HUES6 (cell line): Measurements from ENCODE around the gene NCCRP1.

Source experiments
- H3K27ac ChIP-seq: 2 replicates; pipeline ENCODE4 v1.7.0; 2013; ENCODE audit warnings: low read depth, mild to moderate bottlenecking, low read length, inconsistent platforms
- H3K27me3 ChIP-seq: 2 replicates; pipeline ENCODE4 v1.6.1; 2013; ENCODE audit warnings: low read length; ENCODE audit not compliant: control insufficient read depth, insufficient read depth
- H3K36me3 ChIP-seq: 2 replicates; pipeline ENCODE4 v1.6.1; 2013; ENCODE audit warnings: low read length; ENCODE audit not compliant: control insufficient read depth, insufficient read depth
- H3K4me1 ChIP-seq: 2 replicates; pipeline ENCODE4 v1.6.1; 2013; ENCODE audit warnings: low read length; ENCODE audit not compliant: control insufficient read depth, insufficient read depth
- H3K4me3 ChIP-seq: 2 replicates; pipeline ENCODE4 v1.5.1; 2013; ENCODE audit warnings: low read depth, low read length
- H3K9ac ChIP-seq: one replicate; pipeline ENCODE4 v1.6.1; 2013; ENCODE audit warnings: mild to moderate bottlenecking, low read length
- H3K9me3 ChIP-seq: 2 replicates; pipeline ENCODE4 v1.6.1; 2013; ENCODE audit warnings: low read depth, low read length; ENCODE audit not compliant: control insufficient read depth, insufficient read depth

The NCCRP1 gene

GRCh38 chr19:39196860-39197562 lies at the start of gene NCCRP1:
Gene NCCRP1 (plus strand): TSS chr19:39196964. CDS start chr19:39196983, 19 bp downstream.
- H3K9me3 ChIP-seq: no peaks in the 10 kb centered on the region
- H3K27ac ChIP-seq: no peak within 1 kb of the TSS
- H3K4me3 ChIP-seq: peak within 1 kb of the TSS; percentile 60
- H3K27me3 ChIP-seq: peaks cover 65% of the 10 kb centered on the region
- no peak within 1 kb of the TSS for H3K9ac ChIP-seq
- H3K4me1 ChIP-seq: peaks cover 12% of the 10 kb centered on the region
- no peaks in the 10 kb centered on the region for H3K36me3 ChIP-seq

GRCh38 chr19:39147480-39147879 lies 49.3 kb upstream of the NCCRP1 start:
- Histone ChIP-seq H3K9me3 (peaks cover 5% of the 10 kb centered on the region; the same call in 1 of the 2 replicates), H3K36me3 (0 out of 2 replicates have a peak, but pooled peaks cover 5% of the 10 kb centered on the region), H3K27ac (no peak overlapping the region), H3K9ac (no peak overlapping the region), H3K27me3 (no peaks in the 10 kb centered on the region), H3K4me1 (peaks cover 40% of the 10 kb centered on the region), H3K4me3 (no peak overlapping the region)

GRCh38 chr19:39148939-39149529 lies 47.7 kb upstream of the NCCRP1 start:
- H3K27me3 ChIP-seq: no peaks in the 10 kb centered on the region
- H3K27ac ChIP-seq: no peak overlapping the region

GRCh38 chr19:39150235-39150634 lies 46.5 kb upstream of the NCCRP1 start:
- H3K36me3 ChIP-seq: 0 out of 2 replicates have a peak, but pooled peaks cover 5% of the 10 kb centered on the region
- H3K4me1 ChIP-seq: peaks cover 39% of the 10 kb centered on the region
- no peak overlapping the region for H3K9ac ChIP-seq
- no peak overlapping the region for H3K4me3 ChIP-seq
- H3K9me3 ChIP-seq: peaks cover 5% of the 10 kb centered on the region; the same call in 1 of the 2 replicates
- no peaks in the 10 kb centered on the region for H3K27me3 ChIP-seq
- H3K27ac ChIP-seq: no peak overlapping the region

More at GRCh38 chr19:39148939-39149529, 47.7 kb upstream of the NCCRP1 start:
- Histone ChIP-seq H3K4me1 (peaks cover 39% of the 10 kb centered on the region), H3K9me3 (peaks cover 5% of the 10 kb centered on the region; the same call in 1 of the 2 replicates), H3K4me3 (no peak overlapping the region), H3K9ac (no peak overlapping the region), H3K36me3 (0 out of 2 replicates have a peak, but pooled peaks cover 5% of the 10 kb centered on the region)

- Histone ChIP-seq H3K4me1 (peaks cover 39% of the 10 kb centered on the region), H3K4me3 (no peak overlapping the region), H3K27ac (no peak overlapping the region)
Observed at GRCh38 chr19:39150807-39151600, 45.8 kb upstream of the NCCRP1 start.

GRCh38 chr19:39152066-39152465 lies 44.7 kb upstream of the NCCRP1 start:
- H3K4me1 ChIP-seq: peaks cover 31% of the 10 kb centered on the region
- no peak overlapping the region for H3K4me3 ChIP-seq

More at GRCh38 chr19:39150807-39151600, 45.8 kb upstream of the NCCRP1 start:
- peaks cover 5% of the 10 kb centered on the region; the same call in 1 of the 2 replicates for H3K9me3 ChIP-seq
- H3K9ac ChIP-seq: no peak overlapping the region
- 0 out of 2 replicates have a peak, but pooled peaks cover 5% of the 10 kb centered on the region for H3K36me3 ChIP-seq
- H3K27me3 ChIP-seq: no peaks in the 10 kb centered on the region

GRCh38 chr19:39154100-39154628 lies 42.6 kb upstream of the NCCRP1 start:
- H3K4me1 ChIP-seq: peaks cover 27% of the 10 kb centered on the region
- H3K27me3 ChIP-seq: no peaks in the 10 kb centered on the region
- no peak overlapping the region for H3K27ac ChIP-seq
- H3K9me3 ChIP-seq: peaks cover under 1% of the 10 kb centered on the region; the same call in 1 of the 2 replicates
- H3K36me3 ChIP-seq: peaks cover 6% of the 10 kb centered on the region; the same call in 1 of the 2 replicates
- H3K4me3 ChIP-seq: no peak overlapping the region
- H3K9ac ChIP-seq: no peak overlapping the region

More at GRCh38 chr19:39152066-39152465, 44.7 kb upstream of the NCCRP1 start:
- H3K9me3 ChIP-seq: peaks cover 5% of the 10 kb centered on the region; the same call in 1 of the 2 replicates
- no peak overlapping the region for H3K9ac ChIP-seq
- no peaks in the 10 kb centered on the region for H3K27me3 ChIP-seq
- no peak overlapping the region for H3K27ac ChIP-seq
- 0 out of 2 replicates have a peak, but pooled peaks cover 5% of the 10 kb centered on the region for H3K36me3 ChIP-seq

- Histone ChIP-seq H3K4me1 (peaks cover 27% of the 10 kb centered on the region), H3K27ac (no peak overlapping the region)
Observed at GRCh38 chr19:39154629-39155100, 42.1 kb upstream of the NCCRP1 start.

GRCh38 chr19:39155114-39155700 lies 41.6 kb upstream of the NCCRP1 start:
- Histone ChIP-seq H3K4me1 (peaks cover 24% of the 10 kb centered on the region), H3K9ac (no peak overlapping the region), H3K36me3 (peaks cover 5% of the 10 kb centered on the region; the same call in 1 of the 2 replicates), H3K27me3 (no peaks in the 10 kb centered on the region), H3K4me3 (no peak overlapping the region), H3K27ac (no peak overlapping the region), H3K9me3 (no peaks in the 10 kb centered on the region)

More at GRCh38 chr19:39154629-39155100, 42.1 kb upstream of the NCCRP1 start:
- Histone ChIP-seq H3K27me3 (no peaks in the 10 kb centered on the region), H3K9ac (no peak overlapping the region), H3K9me3 (no peaks in the 10 kb centered on the region), H3K36me3 (peaks cover 5% of the 10 kb centered on the region; the same call in 1 of the 2 replicates), H3K4me3 (no peak overlapping the region)

- Histone ChIP-seq H3K9me3 (no peaks in the 10 kb centered on the region), H3K4me1 (peaks cover 22% of the 10 kb centered on the region), H3K9ac (no peak overlapping the region), H3K36me3 (peaks cover 5% of the 10 kb centered on the region; the same call in 1 of the 2 replicates), H3K27ac (no peak overlapping the region), H3K4me3 (no peak overlapping the region), H3K27me3 (no peaks in the 10 kb centered on the region)
Observed at GRCh38 chr19:39155741-39156140, 41.0 kb upstream of the NCCRP1 start.
